Activated gamma-delta T cell treated with anti-CD3 and anti-CD28 coated beads, Interleukin-2, amount 50 U/mL, for 16 hours (primary cell): Measurements from ENCODE around the gene TARM1.
A peak's percentile ranks its signal among the peaks of the same experiment; 100 is the strongest.
"Not testable (repeated sequence)": the region's sequence is repeated elsewhere in the genome, so short reads cannot be mapped to it uniquely, and the experiment has no call there.

Experiments
- DNase-seq: peaks from one replicate; pipeline ENCODE4 v3.0.0-alpha.2; 2020; ENCODE audit warnings: low read depth

TARM1 gene

GRCh38 chr19:54099903-54100255, 18.7 kb upstream of the TARM1 start:
- not testable (repeated sequence) for DNase-seq

GRCh38 chr19:54099190-54099902, 18.2 kb upstream of the TARM1 start:
- DNase-seq: no peak

GRCh38 chr19:54096617-54097106, 15.5 kb upstream of the TARM1 start:
- no peak for DNase-seq

- peak; percentile 26 for DNase-seq
These were observed 14.9 kb upstream of the TARM1 start for GRCh38 chr19:54095859-54096616.

GRCh38 chr19:54095136-54095858, 14.1 kb upstream of the TARM1 start:
- DNase-seq: no peak

- DNase-seq: no peak
These were observed 13.3 kb upstream of the TARM1 start for GRCh38 chr19:54094426-54095000.

GRCh38 chr19:54084410-54084809, 3.2 kb upstream of the TARM1 start:
- no peak for DNase-seq

GRCh38 chr19:54077334-54077733, 3.8 kb downstream of the TARM1 start:
- DNase-seq: no peak

- DNase-seq: no peak
These were observed 6.3 kb downstream of the TARM1 start for GRCh38 chr19:54074851-54075250.

GRCh38 chr19:54073829-54074228, 7.3 kb downstream of the TARM1 start:
- DNase-seq: no peak

GRCh38 chr19:54069470-54069869, 11.7 kb downstream of the TARM1 start:
- DNase-seq: no peak

GRCh38 chr19:54063350-54064116, 17.6 kb downstream of the TARM1 start, which contains the start of gene VSTM1:
VSTM1 (minus strand) TSS chr19:54063897; CDS start chr19:54063777, 120 bp downstream.
- DNase-seq: no peak

GRCh38 chr19:54062643-54063042, 18.5 kb downstream of the TARM1 start:
- DNase-seq: no peak

GRCh38 chr19:54047616-54048015, 33.5 kb downstream of the TARM1 start:
- DNase-seq: no peak

GRCh38 chr19:54045771-54046170, 35.4 kb downstream of the TARM1 start:
- DNase-seq: no peak

GRCh38 chr19:54042989-54043388, 38.2 kb downstream of the TARM1 start:
- no peak for DNase-seq

- DNase-seq: no peak
These were observed 39.1 kb downstream of the TARM1 start for GRCh38 chr19:54041969-54042606.

GRCh38 chr19:54040003-54040402, 41.2 kb downstream of the TARM1 start:
- DNase-seq: no peak

GRCh38 chr19:54036542-54036941, 44.6 kb downstream of the TARM1 start:
- DNase-seq: not testable (repeated sequence)

- no peak for DNase-seq
These were observed 45.7 kb downstream of the TARM1 start for GRCh38 chr19:54035215-54036178.
